Mesenchymal stem cell (in vitro differentiated cells and primary cell): ENCODE measurements around the gene TSPAN31.
A peak's percentile ranks its signal among the peaks of the same experiment; 100 is the strongest.

Experiments
- DNase-seq: peaks from one replicate; pipeline ENCODE4 v3.0.0-alpha.2; 2013
- H2AFZ ChIP-seq: one replicate; pipeline ENCODE4 v1.6.1; 2013; ENCODE audit warnings: low read depth, mild to moderate bottlenecking, control low read depth, inconsistent platforms, low read length, moderate library complexity
- H2AK5ac ChIP-seq: 2 replicates; pipeline ENCODE4 v1.6.1; 2013; ENCODE audit warnings: low read length, moderate library complexity, mild to moderate bottlenecking, inconsistent platforms; ENCODE audit not compliant: severe bottlenecking
- H2BK120ac ChIP-seq: one replicate; pipeline ENCODE4 v1.6.1; 2013; ENCODE audit warnings: low read depth, mild to moderate bottlenecking, inconsistent platforms, low read length, moderate library complexity
- H2BK12ac ChIP-seq, 2 experiments: one replicate each; pipeline ENCODE4 v1.6.1; 2013; ENCODE audit warnings: inconsistent platforms in 2 of 2, low read length in 2 of 2, mild to moderate bottlenecking in 2 of 2, moderate library complexity in 2 of 2, control low read depth in 1 of 2
- H2BK15ac ChIP-seq: one replicate; pipeline ENCODE4 v1.6.1; 2013; ENCODE audit warnings: mild to moderate bottlenecking, low read depth, inconsistent platforms; ENCODE audit not compliant: poor library complexity, severe bottlenecking
- H2BK5ac ChIP-seq: 2 replicates; pipeline ENCODE4 v1.6.1; 2013; ENCODE audit warnings: low read depth, mild to moderate bottlenecking, low read length, control low read depth, inconsistent platforms; ENCODE audit not compliant: poor library complexity, severe bottlenecking
- H3K14ac ChIP-seq, 2 experiments: one replicate each; pipeline ENCODE4 v1.6.1; 2013; ENCODE audit warnings: inconsistent platforms in 2 of 2, low read length in 2 of 2, control low read depth in 1 of 2, mild to moderate bottlenecking in 1 of 2, moderate library complexity in 1 of 2
- H3K18ac ChIP-seq, 2 experiments: one replicate each; pipeline ENCODE4 v1.6.1; 2013; ENCODE audit warnings: inconsistent platforms in 2 of 2, low read length in 2 of 2, control low read depth in 1 of 2, low read depth in 1 of 2, mild to moderate bottlenecking in 1 of 2
- H3K23ac ChIP-seq, 2 experiments: one replicate each; pipeline ENCODE4 v1.6.1; 2013; ENCODE audit warnings: inconsistent platforms in 2 of 2, low read length in 2 of 2, mild to moderate bottlenecking in 2 of 2, moderate library complexity in 2 of 2, control low read depth in 1 of 2
- H3K27ac ChIP-seq: 2 replicates; pipeline ENCODE4 v1.5.1; 2013; ENCODE audit warnings: mild to moderate bottlenecking, moderate library complexity, low read length, control low read depth, inconsistent platforms; ENCODE audit not compliant: poor library complexity, severe bottlenecking
- H3K27me3 ChIP-seq, 2 experiments: 2 replicates each; pipeline versions ENCODE4 v1.6.1 to v1.7.0; 2013; ENCODE audit warnings: low read length in 2 of 2, mild to moderate bottlenecking in 2 of 2, moderate library complexity in 2 of 2, control low read depth in 1 of 2, inconsistent platforms in 1 of 2; ENCODE audit not compliant: control insufficient read depth in 1 of 2, insufficient read depth in 1 of 2
- H3K36me3 ChIP-seq, 2 experiments: 2 replicates each; pipeline versions ENCODE4 v1.6.1 to v1.7.0; 2013; ENCODE audit warnings: low read length in 2 of 2, control low read depth in 1 of 2, inconsistent platforms in 1 of 2, low read depth in 1 of 2, mild to moderate bottlenecking in 1 of 2; ENCODE audit not compliant: insufficient read depth in 2 of 2, control insufficient read depth in 1 of 2
- H3K4ac ChIP-seq, 2 experiments: one replicate each; pipeline ENCODE4 v1.6.1; 2013; ENCODE audit warnings: inconsistent platforms in 2 of 2, low read length in 2 of 2, mild to moderate bottlenecking in 2 of 2, moderate library complexity in 2 of 2, control low read depth in 1 of 2, low read depth in 1 of 2
- H3K4me1 ChIP-seq: 2 replicates; pipeline ENCODE4 v1.6.1; 2013; ENCODE audit warnings: low read depth, low read length, control low read depth; ENCODE audit not compliant: control insufficient read depth, insufficient read depth
- H3K4me2 ChIP-seq: 2 replicates; pipeline ENCODE4 v1.6.1; 2013; ENCODE audit warnings: low read length, mild to moderate bottlenecking, inconsistent platforms; ENCODE audit not compliant: poor library complexity, severe bottlenecking
- H3K4me3 ChIP-seq, 2 experiments: 2 replicates each; pipeline versions ENCODE4 v1.5.1 to v1.7.0; 2013; ENCODE audit warnings: low read length in 2 of 2, mild to moderate bottlenecking in 2 of 2, control low read depth in 1 of 2, low read depth in 1 of 2; ENCODE audit not compliant: insufficient read depth in 1 of 2
- H3K79me1 ChIP-seq: replicated peaks from 2 replicates; pipeline ENCODE4 v1.6.1; 2013; ENCODE audit warnings: mild to moderate bottlenecking, control low read depth, low read length, inconsistent platforms; ENCODE audit not compliant: poor library complexity, severe bottlenecking
- H3K9ac ChIP-seq: 2 replicates; pipeline ENCODE4 v1.7.0; 2013; ENCODE audit warnings: mild to moderate bottlenecking, low read length, moderate library complexity
- H3K9me3 ChIP-seq: 2 replicates; pipeline ENCODE4 v1.7.0; 2013; ENCODE audit warnings: mild to moderate bottlenecking, low read length; ENCODE audit not compliant: control insufficient read depth
- H4K8ac ChIP-seq: one replicate; pipeline ENCODE4 v1.6.1; 2013; ENCODE audit warnings: inconsistent platforms, mild to moderate bottlenecking, low read length, moderate library complexity
- H4K91ac ChIP-seq: one replicate; pipeline ENCODE4 v1.6.1; 2013; ENCODE audit warnings: mild to moderate bottlenecking, low read length, inconsistent platforms
- WGBS: methylation state at CpG from one replicate; pipeline ENCODE4 v1.1.7; 2013; ENCODE audit warnings: mixed read lengths; 5-methylcytosine and 5-hydroxymethylcytosine counted together

The TSPAN31 gene

GRCh38 chr12:57763881-57764661, 19.2 kb downstream of the TSPAN31 start:
- Histone ChIP-seq H2AK5ac (no peak overlapping the region), H3K18ac (no peak overlapping the region), H2BK120ac (no peak overlapping the region), H4K91ac (no peak overlapping the region), H3K9me3 (no peaks in the 10 kb centered on the region), H3K36me3 (peaks cover 11% of the 10 kb centered on the region in 2 experiments), H3K4me1 (peaks cover 24% of the 10 kb centered on the region), H3K4me2 (no peak overlapping the region), H3K23ac (no peak overlapping the region), H3K27ac (no peak overlapping the region), H2AFZ (no peak overlapping the region), H4K8ac (no peak overlapping the region), H3K27me3 (peaks cover 52 to 58% of the 10 kb centered on the region in 2 experiments), H3K9ac (no peak overlapping the region), H2BK5ac (no peak overlapping the region), H3K14ac (no peak overlapping the region), H3K4me3 (no peak overlapping the region), H3K4ac (no peak overlapping the region), H2BK12ac (no peak overlapping the region), H2BK15ac (no peak overlapping the region), H3K79me1 (no peaks in the 10 kb centered on the region)
- WGBS: 81% methylated on average over 6 of the region's 6 CpGs
- DNase-seq: no peak

- Histone ChIP-seq H3K27me3 (peaks cover 52 to 58% of the 10 kb centered on the region in 2 experiments), H2AK5ac (no peak overlapping the region), H2BK120ac (no peak overlapping the region), H3K9ac (peak overlapping the region; percentile 32), H3K4me2 (peak overlapping the region; percentile 59), H3K36me3 (peaks cover 14 to 17% of the 10 kb centered on the region in 2 experiments), H3K9me3 (no peaks in the 10 kb centered on the region), H3K14ac (peak overlapping the region in 1 of 2 experiments; percentile 88), H2BK12ac (no peak overlapping the region), H4K8ac (no peak overlapping the region), H3K27ac (no peak overlapping the region), H3K18ac (no peak overlapping the region), H2BK5ac (no peak overlapping the region), H3K4me3 (peak overlapping the region in 1 of 2 experiments; percentile 73), H2AFZ (no peak overlapping the region), H3K4ac (no peak overlapping the region), H3K79me1 (peaks cover 1% of the 10 kb centered on the region), H4K91ac (no peak overlapping the region), H3K23ac (peak overlapping the region in 1 of 2 experiments; percentile 97), H3K4me1 (peaks cover 24% of the 10 kb centered on the region), H2BK15ac (no peak overlapping the region)
- no peak for DNase-seq
- WGBS: 24% methylated on average over 17 of the region's 17 CpGs
Observed at GRCh38 chr12:57764662-57765002, 19.8 kb downstream of the TSPAN31 start.

GRCh38 chr12:57765003-57765697, 20.3 kb downstream of the TSPAN31 start:
- Histone ChIP-seq H3K9me3 (no peaks in the 10 kb centered on the region), H3K14ac (peak overlapping the region in 1 of 2 experiments; percentile 88), H3K23ac (peak overlapping the region in 1 of 2 experiments; percentile 97), H2AFZ (no peak overlapping the region), H3K4ac (no peak overlapping the region), H3K4me3 (peak overlapping the region; percentile 35 to 73), H2BK5ac (no peak overlapping the region), H3K27ac (no peak overlapping the region), H2AK5ac (no peak overlapping the region), H3K4me2 (peak overlapping the region; percentile 59), H2BK12ac (no peak overlapping the region), H3K18ac (peak overlapping the region in 1 of 2 experiments; percentile 11), H3K27me3 (peaks cover 52 to 58% of the 10 kb centered on the region in 2 experiments), H3K79me1 (peaks cover 3% of the 10 kb centered on the region), H3K36me3 (peaks cover 17 to 22% of the 10 kb centered on the region in 2 experiments), H3K9ac (peak overlapping the region; percentile 32), H2BK120ac (no peak overlapping the region), H2BK15ac (no peak overlapping the region), H4K91ac (no peak overlapping the region), H3K4me1 (peaks cover 24% of the 10 kb centered on the region), H4K8ac (peak overlapping the region; percentile 31)
- DNase-seq: peak; percentile 55
- WGBS: 3% methylated on average over 57 of the region's 60 CpGs
